Tibial nerve (tissue), 3 donors: ENCODE results near the gene KIAA0232.

ENCODE experiments used
- CTCF ChIP-seq, 5 experiments: fragments of 200-600 bp in 3 of 5; fragments of 450-650 bp in 2 of 5; sonication (generic) in 3 of 5; IDR thresholded peaks; one replicate each; pipeline ENCODE4 v1.5.1; 2016 to 2019; ENCODE audit warnings: antibody characterized with exemption in 5 of 5, mild to moderate bottlenecking in 3 of 5, moderate library complexity in 2 of 5
- POLR2A ChIP-seq, 2 donors: fragments of 450-650 bp; IDR thresholded peaks; one replicate each; pipeline ENCODE4 v1.6.1; 2017; ENCODE audit warnings: antibody characterized with exemption in 2 of 2, mild to moderate bottlenecking in 2 of 2, moderate library complexity in 2 of 2

DNA sequence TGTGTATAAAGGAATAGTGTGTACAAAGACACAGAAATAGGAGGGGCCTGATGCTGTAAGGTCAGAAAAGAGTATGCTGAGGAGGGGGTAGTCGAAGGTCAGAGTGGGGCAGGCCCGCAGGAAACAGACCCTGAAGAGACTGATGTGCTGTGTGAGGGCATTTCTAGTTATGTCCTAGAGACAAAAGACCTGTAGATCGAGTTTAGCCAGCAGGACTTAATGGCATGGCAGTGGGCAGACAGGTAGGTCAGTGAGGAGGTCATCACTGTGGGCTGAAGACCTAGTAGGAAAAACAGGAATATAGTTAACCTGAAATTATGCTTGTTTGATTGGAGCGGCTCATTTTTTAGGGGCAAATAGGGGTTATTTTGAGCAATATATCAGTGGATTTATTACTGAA, 57.1 kb downstream of the KIAA0232 start:
- TF ChIP-seq CTCF (IDR thresholded peaks at IDR 0.05) (no peak), POLR2A (IDR thresholded peaks at IDR 0.05) (no peak)
